Spinal cord (tissue), 10 donors: ENCODE measurements around the gene INO80. TPM values are rescaled to one million over a fixed set of nuclear protein-coding genes. Genes with fewer than 3 reads are reported as not detected.

Experiments
- DNase-seq, 6 donors: peaks; one replicate each; pipeline versions ENCODE4 v3.0.0 to v3.0.0-alpha.2; 2013 to 2015; ENCODE audit warnings: low spot score in 6 of 6, low read depth in 4 of 6
- H3K27ac ChIP-seq: one replicate; pipeline ENCODE4 v1.5.1; 2013; ENCODE audit warnings: low read depth, low read length, control low read depth
- H3K27me3 ChIP-seq: one replicate; pipeline ENCODE4 v1.6.1; 2013; ENCODE audit warnings: low read length; ENCODE audit not compliant: control insufficient read depth, insufficient read depth
- H3K36me3 ChIP-seq: one replicate; pipeline ENCODE4 v1.6.1; 2013; ENCODE audit warnings: low read length; ENCODE audit not compliant: control insufficient read depth, insufficient read depth
- H3K4me1 ChIP-seq: one replicate; pipeline ENCODE4 v1.6.1; 2013; ENCODE audit warnings: low read length; ENCODE audit not compliant: control insufficient read depth, insufficient read depth
- H3K4me3 ChIP-seq: one replicate; pipeline ENCODE4 v1.5.1; 2013; ENCODE audit warnings: low read depth, low read length, control low read depth
- H3K9me3 ChIP-seq: one replicate; pipeline ENCODE4 v1.6.1; 2013; ENCODE audit warnings: low read length; ENCODE audit not compliant: control insufficient read depth, insufficient read depth
- WGBS: methylation state at CpG from one replicate; pipeline ENCODE4 v1.1.5; 2013; ENCODE audit warnings: missing lambda C conversion rate; ENCODE audit not compliant: insufficient coverage; 5-methylcytosine and 5-hydroxymethylcytosine counted together
- long read RNA-seq, 4 donors: transcript quantifications; one replicate each; lab custom pipeline, GENCODE V29; 2026
- polyA plus RNA-seq, 2 donors: library from polyadenylated mRNA; unstranded; fragments of 120-200 nt; gene quantifications; one replicate each; pipeline ENCODE4 v1.2.1, GENCODE V29; 2013; ENCODE audit not compliant: insufficient read length in 2 of 2
- total RNA-seq, 2 donors: library from RNA; depleted of rRNA in 1 of 2; stranded (reverse); fragments of 120-200 nt in 1 of 2; fragments of >200 nt in 1 of 2; gene quantifications; one replicate each; pipeline versions ENCODE4 v1.2.3 to v1.2.4, GENCODE V29; 2013 to 2014
- donor health status: healthy.

Gene INO80, protein sequence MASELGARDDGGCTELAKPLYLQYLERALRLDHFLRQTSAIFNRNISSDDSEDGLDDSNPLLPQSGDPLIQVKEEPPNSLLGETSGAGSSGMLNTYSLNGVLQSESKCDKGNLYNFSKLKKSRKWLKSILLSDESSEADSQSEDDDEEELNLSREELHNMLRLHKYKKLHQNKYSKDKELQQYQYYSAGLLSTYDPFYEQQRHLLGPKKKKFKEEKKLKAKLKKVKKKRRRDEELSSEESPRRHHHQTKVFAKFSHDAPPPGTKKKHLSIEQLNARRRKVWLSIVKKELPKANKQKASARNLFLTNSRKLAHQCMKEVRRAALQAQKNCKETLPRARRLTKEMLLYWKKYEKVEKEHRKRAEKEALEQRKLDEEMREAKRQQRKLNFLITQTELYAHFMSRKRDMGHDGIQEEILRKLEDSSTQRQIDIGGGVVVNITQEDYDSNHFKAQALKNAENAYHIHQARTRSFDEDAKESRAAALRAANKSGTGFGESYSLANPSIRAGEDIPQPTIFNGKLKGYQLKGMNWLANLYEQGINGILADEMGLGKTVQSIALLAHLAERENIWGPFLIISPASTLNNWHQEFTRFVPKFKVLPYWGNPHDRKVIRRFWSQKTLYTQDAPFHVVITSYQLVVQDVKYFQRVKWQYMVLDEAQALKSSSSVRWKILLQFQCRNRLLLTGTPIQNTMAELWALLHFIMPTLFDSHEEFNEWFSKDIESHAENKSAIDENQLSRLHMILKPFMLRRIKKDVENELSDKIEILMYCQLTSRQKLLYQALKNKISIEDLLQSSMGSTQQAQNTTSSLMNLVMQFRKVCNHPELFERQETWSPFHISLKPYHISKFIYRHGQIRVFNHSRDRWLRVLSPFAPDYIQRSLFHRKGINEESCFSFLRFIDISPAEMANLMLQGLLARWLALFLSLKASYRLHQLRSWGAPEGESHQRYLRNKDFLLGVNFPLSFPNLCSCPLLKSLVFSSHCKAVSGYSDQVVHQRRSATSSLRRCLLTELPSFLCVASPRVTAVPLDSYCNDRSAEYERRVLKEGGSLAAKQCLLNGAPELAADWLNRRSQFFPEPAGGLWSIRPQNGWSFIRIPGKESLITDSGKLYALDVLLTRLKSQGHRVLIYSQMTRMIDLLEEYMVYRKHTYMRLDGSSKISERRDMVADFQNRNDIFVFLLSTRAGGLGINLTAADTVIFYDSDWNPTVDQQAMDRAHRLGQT (N-terminal part only)
- total RNA-seq = 10 to 100 TPM; 18.8 to 27.8 TPM
- polyA plus RNA-seq = 10 to 100 TPM; 15.9 to 19.8 TPM
- long read RNA-seq, donor 1 = 0 reads
- long read RNA-seq, donor 2 = 0 reads
- long read RNA-seq, donor 3 = 0 reads
- long read RNA-seq, donor 4 = 0 reads

DNA sequence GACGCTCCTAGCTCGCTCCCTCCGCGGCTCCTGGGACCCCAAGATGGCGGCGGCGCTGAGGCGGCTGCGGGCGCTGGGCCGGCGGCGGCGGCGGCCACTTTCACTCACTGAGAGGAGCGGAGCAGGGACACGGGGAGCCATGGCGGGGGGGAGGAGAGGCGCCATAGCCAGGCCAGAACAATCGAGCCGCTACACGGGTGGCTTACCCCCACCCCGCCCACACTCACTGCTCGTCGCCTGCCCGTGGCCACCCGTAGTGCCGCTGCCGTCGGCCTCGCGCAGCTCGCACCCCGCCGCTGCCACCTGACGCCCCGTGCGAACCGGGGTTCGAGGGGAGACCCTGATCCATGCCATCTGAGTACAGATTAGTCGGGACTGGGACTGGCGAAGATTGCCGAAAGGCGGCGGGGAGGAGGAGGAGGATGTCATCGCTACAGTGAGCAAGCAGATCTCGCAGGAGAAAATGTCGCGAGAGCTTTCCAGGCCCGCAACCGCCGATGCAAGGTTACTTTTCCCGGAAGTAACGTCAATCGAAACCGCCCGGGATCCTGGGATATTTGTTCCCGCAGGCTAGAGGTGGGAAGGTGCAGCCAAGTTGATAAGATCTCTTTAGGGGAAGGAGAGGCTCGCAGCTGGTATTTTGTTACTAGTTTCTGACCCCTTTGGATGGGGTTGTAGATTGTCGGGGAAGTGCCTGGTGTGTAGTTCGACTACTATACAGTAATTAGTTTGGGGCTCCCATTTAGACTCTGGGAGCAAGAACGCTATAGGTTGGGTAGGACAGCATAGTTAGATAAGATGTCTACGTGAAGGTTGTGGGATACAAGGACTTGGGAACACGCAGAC lies at the start of gene INO80:
Gene INO80, minus strand, starts transcription at position 165 of the 846 bp plus-strand sequence. CDS start 19,970 bp downstream, outside the sequence.
- WGBS = under 1% methylated on average over 61 of the region's 64 CpGs
- peak; percentile 98 to 100 (median 99) for DNase-seq
- no peaks in the 10 kb centered on the region for H3K9me3 ChIP-seq

GRCh38 chr15:41161736-41162135 lies 45.7 kb upstream of the INO80 start:
- no peak overlapping the region for H3K27ac ChIP-seq
- no peak for DNase-seq
- WGBS = no CpG with 5 or more reads among the region's 1 CpG
- H3K36me3 ChIP-seq = no peaks in the 10 kb centered on the region
- H3K9me3 ChIP-seq = no peaks in the 10 kb centered on the region
- no peaks in the 10 kb centered on the region for H3K27me3 ChIP-seq
- no peaks in the 10 kb centered on the region for H3K4me1 ChIP-seq
- no peak overlapping the region for H3K4me3 ChIP-seq

More for the DNA sequence above, at the start of gene INO80:
- peaks cover 14% of the 10 kb centered on the region for H3K36me3 ChIP-seq
- H3K27me3 ChIP-seq = no peaks in the 10 kb centered on the region
- peaks cover 10% of the 10 kb centered on the region for H3K4me1 ChIP-seq
- H3K27ac ChIP-seq = peak within 1 kb of the TSS; percentile 94
- peak within 1 kb of the TSS; percentile 76 for H3K4me3 ChIP-seq

- Histone ChIP-seq H3K9me3 (no peaks in the 10 kb centered on the region), H3K27ac (no peak overlapping the region), H3K4me1 (no peaks in the 10 kb centered on the region), H3K4me3 (no peak overlapping the region), H3K27me3 (no peaks in the 10 kb centered on the region), H3K36me3 (no peaks in the 10 kb centered on the region)
- no peak for DNase-seq
- WGBS = 100% methylated on average over 1 of the region's 6 CpGs
Measured at GRCh38 chr15:41161336-41161735, 45.3 kb upstream of the INO80 start.

- no peak overlapping the region for H3K27ac ChIP-seq
- no peaks in the 10 kb centered on the region for H3K4me1 ChIP-seq
- no peaks in the 10 kb centered on the region for H3K27me3 ChIP-seq
- no peaks in the 10 kb centered on the region for H3K9me3 ChIP-seq
- no peak for DNase-seq
- no peak overlapping the region for H3K4me3 ChIP-seq
- WGBS = 98% methylated on average over 9 of the region's 15 CpGs
- no peaks in the 10 kb centered on the region for H3K36me3 ChIP-seq
Measured at GRCh38 chr15:41160639-41161315, 44.7 kb upstream of the INO80 start.

DNA sequence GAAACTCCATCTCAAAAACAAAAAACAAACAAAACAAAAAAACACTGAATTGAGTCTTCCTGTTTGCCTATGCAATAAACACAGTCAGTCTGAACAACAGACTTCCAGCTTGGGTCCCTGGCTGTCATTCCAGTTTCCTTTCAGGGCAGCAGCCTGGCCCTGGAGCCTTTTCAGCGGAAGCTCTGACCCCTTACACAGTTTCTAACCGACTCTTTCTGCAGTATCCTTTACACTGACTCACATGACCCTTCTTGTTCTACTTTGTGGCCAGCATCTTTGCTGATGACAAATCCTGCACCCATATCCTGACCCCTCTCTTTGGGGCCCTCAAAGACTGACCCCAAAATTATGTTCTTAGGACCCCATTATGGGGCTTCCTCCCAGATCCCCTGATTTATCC lies 38.3 kb upstream of the INO80 start:
- 81% methylated on average over 2 of the region's 2 CpGs for WGBS
- H3K27me3 ChIP-seq = no peaks in the 10 kb centered on the region
- H3K36me3 ChIP-seq = no peaks in the 10 kb centered on the region
- H3K4me3 ChIP-seq = no peak overlapping the region
- H3K27ac ChIP-seq = no peak overlapping the region
- H3K9me3 ChIP-seq = no peaks in the 10 kb centered on the region
- no peaks in the 10 kb centered on the region for H3K4me1 ChIP-seq
- no peak for DNase-seq

DNA sequence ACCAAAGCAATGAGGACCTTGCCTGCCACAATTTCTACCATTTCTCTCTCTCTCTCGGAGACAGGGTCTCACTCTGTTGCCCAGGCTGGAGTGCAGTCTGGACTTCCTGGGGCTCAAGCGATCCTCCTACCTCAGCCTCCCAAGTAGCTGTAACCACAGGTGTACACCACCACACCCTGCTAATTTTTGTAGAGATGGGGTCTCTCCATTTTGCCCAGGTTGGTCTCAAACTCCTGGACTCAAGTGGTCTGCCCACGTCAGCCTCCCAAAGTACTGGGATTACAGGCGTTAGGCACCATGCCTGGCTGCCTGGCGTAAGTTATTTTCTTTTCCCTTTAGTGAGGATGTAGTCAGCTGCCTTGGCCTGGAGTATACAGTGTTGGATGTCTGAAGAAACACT lies 37.7 kb upstream of the INO80 start:
- H3K36me3 ChIP-seq = no peaks in the 10 kb centered on the region
- no peak for DNase-seq
- no peaks in the 10 kb centered on the region for H3K27me3 ChIP-seq
- H3K9me3 ChIP-seq = no peaks in the 10 kb centered on the region
- no peaks in the 10 kb centered on the region for H3K4me1 ChIP-seq
- H3K27ac ChIP-seq = no peak overlapping the region
- WGBS = 94% methylated on average over 4 of the region's 5 CpGs
- no peak overlapping the region for H3K4me3 ChIP-seq

DNA sequence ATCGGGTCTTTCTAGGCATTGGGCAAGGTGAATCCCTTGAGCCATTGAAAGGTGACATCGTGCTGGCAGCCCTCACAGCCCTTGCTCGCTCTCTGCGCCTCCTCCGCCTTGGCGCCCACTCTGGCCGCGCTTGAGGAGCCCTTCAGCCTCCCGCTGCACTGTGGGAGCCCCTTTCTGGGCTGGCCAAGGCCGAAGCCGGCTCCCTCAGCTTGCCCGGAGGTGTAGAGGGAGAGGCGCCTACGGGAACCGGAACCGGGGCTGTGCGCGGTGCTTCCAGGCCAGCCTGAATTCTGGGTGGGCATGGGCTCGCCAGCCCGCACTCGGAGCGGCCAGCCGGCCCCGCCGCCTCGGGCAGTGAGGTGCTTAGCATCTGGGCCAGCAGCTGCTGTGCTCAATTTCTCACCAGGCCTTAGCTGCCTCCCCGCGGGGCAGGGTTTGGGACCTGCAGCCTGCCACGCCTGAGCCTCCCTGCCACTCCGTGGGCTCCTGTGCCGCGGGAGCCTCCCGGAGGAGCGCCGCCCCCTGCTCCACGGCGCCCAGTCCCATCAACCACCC lies 35.4 kb upstream of the INO80 start:
- Histone ChIP-seq H3K27ac (no peak overlapping the region), H3K9me3 (no peaks in the 10 kb centered on the region), H3K27me3 (no peaks in the 10 kb centered on the region), H3K4me3 (no peak overlapping the region), H3K36me3 (no peaks in the 10 kb centered on the region), H3K4me1 (no peaks in the 10 kb centered on the region)
- 96% methylated on average over 30 of the region's 37 CpGs for WGBS
- no peak for DNase-seq

DNA sequence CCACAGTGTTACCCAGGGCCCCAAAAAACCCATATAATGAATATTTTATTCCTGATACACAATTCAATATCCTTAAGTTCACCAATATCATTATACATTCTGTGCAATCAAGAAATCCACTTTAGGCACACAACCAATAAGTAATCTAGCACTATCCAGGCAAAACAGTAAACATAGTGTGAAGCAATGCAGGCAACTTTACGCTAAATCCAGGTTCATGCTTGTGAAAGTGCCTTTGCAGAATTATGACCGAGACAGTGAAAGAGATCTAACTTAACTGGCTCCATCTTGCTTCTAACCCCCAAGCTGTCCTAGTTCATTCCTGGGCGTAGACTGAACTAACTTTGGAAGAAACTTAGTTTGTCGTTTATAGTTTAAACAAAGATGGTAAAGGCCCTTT lies 34.2 kb upstream of the INO80 start:
- no peak for DNase-seq
- Histone ChIP-seq H3K4me3 (no peak overlapping the region), H3K27me3 (no peaks in the 10 kb centered on the region), H3K9me3 (no peaks in the 10 kb centered on the region), H3K27ac (no peak overlapping the region), H3K4me1 (no peaks in the 10 kb centered on the region), H3K36me3 (no peaks in the 10 kb centered on the region)
- WGBS = 100% methylated on average over 1 of the region's 4 CpGs
